HPDE6-E6E7 (cell line): ENCODE measurements around the gene C2orf68.
"Not testable (repeated sequence)": the region's sequence is repeated elsewhere in the genome, so short reads cannot be mapped to it uniquely, and the experiment has no call there.

ENCODE experiments used
- DNase-seq: peaks from one replicate; pipeline ENCODE4 v3.0.0; 2011; ENCODE audit warnings: missing footprints; ENCODE audit errors: extremely low spot score

Gene C2orf68

DNA sequence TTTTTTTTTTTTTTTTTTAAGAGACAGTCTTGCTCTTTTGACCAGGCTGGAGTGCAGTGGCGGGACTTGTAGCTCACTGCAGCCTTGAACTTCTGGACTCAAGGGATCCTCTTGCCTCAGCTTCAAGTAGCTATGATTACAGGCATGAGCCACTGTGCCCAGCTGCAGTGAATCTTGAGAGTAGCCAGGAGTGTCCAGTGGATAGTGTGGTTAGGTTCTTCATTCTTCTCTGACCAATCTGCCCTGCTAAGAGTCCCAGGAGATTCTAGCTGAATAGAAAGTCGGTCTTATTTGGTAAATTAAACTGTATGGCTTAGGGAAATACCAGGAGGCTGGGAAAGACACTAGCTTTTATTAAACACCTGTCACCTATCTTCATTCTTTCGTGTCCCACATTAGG is 19.4 kb upstream of the C2orf68 start:
- DNase-seq = no peak

- DNase-seq = no peak
These were observed 16.8 kb upstream of the C2orf68 start for GRCh38 chr2:85628658-85629057.

- no peak for DNase-seq
These were observed 12.1 kb upstream of the C2orf68 start for GRCh38 chr2:85623991-85624390.

DNA sequence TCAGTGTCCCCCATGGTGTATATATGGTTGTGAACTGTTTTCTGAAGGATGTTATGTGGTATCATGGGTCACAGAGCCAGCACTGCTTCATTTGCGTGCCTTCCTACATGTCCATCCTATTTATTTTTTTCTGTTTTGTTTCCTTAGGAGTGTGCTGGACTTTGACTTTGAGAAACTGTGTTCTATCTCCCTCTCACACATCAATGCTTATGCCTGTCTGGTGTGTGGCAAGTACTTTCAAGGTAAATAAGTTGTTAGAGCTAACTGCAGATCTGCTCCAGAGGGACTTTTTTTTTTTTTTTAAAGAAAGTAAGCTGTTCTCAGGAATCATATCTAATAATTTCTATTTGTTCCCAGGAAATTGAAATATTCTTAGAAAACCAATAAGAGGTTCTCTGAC is 9.5 kb upstream of the C2orf68 start:
- no peak for DNase-seq

GRCh38 chr2:85619617-85620016 is 7.8 kb upstream of the C2orf68 start:
- no peak for DNase-seq

DNA sequence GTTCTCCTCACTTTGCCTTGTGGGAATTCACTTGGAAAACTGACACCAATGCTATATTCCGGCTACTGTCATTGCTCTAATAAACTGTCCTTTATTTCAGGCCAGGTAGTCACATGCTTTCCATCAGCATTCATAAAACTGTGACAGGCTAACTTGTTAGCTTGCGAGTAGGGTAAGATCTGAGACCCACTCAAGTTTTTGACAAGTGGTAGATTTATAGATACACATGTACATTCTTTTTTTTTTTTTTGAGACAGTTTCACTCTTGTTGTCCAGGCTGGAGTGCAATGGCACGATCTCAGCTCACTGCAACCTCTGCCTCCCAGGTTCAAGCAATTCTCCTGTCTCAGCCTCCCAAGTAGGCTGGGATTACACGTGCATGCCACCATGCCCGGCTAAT is 5.9 kb upstream of the C2orf68 start:
- DNase-seq = not testable (repeated sequence)

DNA sequence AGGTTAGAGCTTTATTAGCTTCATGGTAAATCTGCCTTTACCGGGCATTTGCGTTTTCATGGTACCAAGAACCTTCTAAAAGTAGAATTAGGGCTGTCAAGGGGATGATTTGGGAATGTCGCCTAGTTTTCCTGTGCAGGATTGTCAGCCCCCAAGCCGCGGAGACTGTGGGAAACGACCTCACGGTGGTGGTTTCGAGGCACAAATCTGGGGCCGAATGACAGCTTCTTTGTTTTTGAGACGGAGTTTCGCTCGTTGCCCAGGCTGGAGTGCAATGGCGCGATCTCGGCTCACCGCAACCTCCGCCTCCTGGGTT is 3.5 kb upstream of the C2orf68 start:
- DNase-seq = no peak

DNA sequence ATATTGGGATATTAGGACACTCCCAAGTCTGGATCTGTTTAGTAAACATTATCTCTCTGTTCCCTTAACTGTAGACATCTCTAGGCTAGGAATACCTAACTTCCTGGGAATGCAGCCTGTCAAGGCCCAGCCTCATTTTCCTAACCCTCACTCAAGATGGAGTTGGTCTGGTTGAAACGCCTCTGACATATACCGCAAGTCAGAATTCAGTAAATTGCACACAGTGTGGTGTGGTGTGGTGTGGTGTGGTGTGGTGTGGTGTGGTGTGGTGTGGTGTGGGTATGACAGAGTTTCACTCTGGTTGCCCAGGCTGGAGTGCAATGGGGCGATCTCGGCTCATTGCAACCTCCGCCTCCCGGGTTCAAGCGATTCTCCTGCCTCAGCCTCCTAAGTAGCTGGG is 2.9 kb upstream of the C2orf68 start:
- DNase-seq = not testable (repeated sequence)

DNA sequence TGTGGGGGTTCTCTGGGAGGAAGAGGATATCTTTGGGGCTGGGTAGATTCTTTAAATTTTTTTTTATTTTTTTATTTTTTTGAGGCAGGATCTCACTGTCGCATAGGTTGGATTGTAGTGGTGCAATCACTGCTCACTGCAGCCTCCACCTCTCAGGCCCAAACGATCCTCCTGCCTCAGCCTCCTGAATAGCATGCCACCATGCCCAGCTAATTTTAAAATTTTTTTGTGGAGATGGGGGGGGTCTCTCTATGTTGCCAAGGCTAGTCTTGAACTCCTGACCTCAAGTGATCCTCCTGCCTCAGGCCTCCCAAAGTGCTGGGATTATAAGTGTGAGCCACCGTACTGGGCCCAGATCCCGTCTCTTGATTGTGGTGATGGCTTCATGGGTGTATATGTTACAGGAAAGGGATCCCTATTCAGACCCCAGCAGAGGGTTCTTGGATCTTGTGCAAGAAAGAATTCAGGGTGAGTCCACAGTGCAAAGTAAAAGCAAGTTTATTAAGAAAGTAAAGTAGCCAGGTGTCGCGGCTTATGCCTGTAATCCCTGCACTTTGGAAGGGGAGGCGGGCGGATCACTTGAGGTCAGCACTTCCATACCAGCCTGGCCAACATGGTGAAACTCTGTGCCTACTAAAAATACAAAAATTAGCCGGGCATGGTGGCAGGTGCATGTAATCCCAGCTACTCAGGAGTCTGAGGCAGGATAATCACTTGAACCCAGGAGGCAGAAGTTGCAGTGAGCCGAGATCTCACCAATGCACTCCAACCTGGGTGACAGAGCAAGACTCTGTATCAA is 2.0 kb upstream of the C2orf68 start:
- no peak for DNase-seq

GRCh38 chr2:85611217-85611704 is 605 bp downstream of the C2orf68 start:
- DNase-seq = no peak

- no peak for DNase-seq
These were observed 4.3 kb downstream of the C2orf68 start for GRCh38 chr2:85607268-85608215.

DNA sequence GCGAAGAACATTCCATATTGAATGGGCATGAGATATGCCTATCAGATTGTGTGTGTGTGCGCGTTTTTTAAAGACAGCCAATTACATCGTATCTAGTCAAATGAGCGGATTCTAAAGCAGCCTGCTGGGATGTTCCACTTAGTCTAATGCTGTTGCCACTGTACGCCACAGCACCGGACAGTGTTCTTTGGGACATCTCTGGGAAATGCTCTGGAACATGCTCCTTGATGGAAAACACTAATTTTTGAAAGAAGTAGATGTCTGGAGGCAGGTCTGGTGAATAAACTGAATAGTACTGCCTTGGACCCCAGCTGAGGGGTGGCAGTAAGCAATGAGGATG is 5.8 kb downstream of the C2orf68 start:
- DNase-seq = no peak

DNA sequence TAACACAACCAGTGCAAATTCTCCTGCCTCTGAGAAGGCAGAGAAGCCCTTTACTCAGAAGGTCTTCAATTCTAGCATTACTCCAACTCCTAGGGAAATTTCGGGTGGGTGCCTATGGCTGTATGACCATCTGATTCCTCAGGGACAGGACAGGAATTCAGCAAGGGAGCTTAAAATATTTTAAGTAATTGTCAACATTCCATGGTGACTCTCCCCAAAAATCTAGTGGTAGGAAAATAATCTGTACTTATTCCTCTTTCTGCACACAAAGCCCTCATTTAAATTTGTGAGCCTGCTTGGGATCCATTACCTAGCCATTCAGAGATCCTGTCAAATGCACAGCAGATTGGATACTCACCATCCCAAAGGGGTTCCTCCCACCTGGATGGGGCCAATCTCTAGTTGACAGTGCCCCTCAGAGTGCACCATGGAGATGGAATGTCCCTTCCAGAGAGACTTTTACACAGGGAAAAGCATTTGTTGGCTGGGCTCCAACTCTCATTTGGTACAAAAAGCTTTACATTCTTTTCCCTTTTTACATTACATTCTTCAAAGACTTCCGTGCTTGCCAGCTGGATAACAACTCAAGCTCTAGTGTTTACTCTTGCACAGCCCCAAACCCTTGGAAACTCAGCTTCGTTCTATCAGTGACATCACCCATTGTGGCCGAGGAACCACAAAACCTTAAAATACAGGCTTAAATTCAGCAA is 6.3 kb downstream of the C2orf68 start:
- DNase-seq = no peak

- DNase-seq = no peak
These were observed 7.1 kb downstream of the C2orf68 start for GRCh38 chr2:85604568-85605339.

DNA sequence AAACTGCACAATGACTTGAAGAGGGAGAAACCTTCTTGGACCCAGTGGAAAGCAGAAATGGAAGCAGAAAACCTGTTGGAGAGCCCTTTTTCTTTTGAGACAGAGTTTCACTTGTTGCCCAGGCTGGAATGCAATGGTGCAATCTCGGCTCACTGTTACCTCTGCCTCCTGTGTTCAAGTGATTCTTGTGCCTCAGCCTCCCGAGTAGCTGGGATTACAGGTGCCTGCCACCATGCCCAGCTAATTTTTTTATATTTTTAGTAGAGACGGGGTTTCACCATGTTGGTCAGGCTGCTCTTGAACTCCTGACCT is 7.8 kb downstream of the C2orf68 start:
- DNase-seq = not testable (repeated sequence)

- peak; percentile 85 for DNase-seq
These were observed 9.2 kb downstream of the C2orf68 start, which contains the start of gene TMEM150A for GRCh38 chr2:85602476-85603234. Gene TMEM150A, minus strand, starts transcription at chr2:85602698. Its CDS starts 750 bp downstream, at chr2:85601948.

- DNase-seq = peak; percentile 47
These were observed 9.9 kb downstream of the C2orf68 start for GRCh38 chr2:85601771-85602475.

- DNase-seq = no peak
These were observed 10.7 kb downstream of the C2orf68 start for GRCh38 chr2:85600951-85601770.

DNA sequence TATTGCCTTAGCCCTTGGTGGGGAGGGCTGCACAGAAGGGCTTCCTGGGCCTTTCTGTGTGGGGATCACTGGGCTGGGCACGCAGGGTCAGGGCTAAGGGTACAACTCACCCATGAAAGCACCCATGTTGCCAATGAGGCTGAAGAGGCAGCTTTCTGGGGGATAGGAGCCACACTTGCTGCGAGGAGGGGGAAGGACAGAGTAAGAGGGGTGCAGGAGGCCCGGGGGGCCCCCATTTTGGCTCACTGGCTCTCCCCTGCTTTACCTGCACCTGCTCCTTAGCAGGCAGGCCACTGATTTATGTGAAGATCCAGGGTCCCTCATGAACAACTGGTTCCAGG is 11.7 kb downstream of the C2orf68 start:
- no peak for DNase-seq
